Vagina (tissue), 2 donors: ENCODE measurements around the gene FAM25G. TPM values are rescaled to one million over a fixed set of nuclear protein-coding genes. Genes with fewer than 3 reads are reported as not detected.
A peak's percentile ranks its signal among the peaks of the same experiment; 100 is the strongest.

Source experiments
- DNase-seq, 2 donors: peaks; one replicate each; pipeline ENCODE4 v3.0.0-alpha.2; 2017; ENCODE audit errors: extremely low spot score in 2 of 2
- H3K27ac ChIP-seq: fragments of 200-600 bp; sonication (generic); one replicate; pipeline ENCODE4 v1.5.1; 2019
- H3K27me3 ChIP-seq: fragments of 200-600 bp; sonication (generic); one replicate; pipeline ENCODE4 v1.5.1; 2019
- H3K36me3 ChIP-seq, 2 donors: fragments of 200-600 bp; sonication (generic); one replicate each; pipeline ENCODE4 v1.5.1; 2017 to 2019
- H3K4me1 ChIP-seq: fragments of 200-600 bp; sonication (generic); one replicate; pipeline ENCODE4 v1.5.1; 2019
- H3K4me3 ChIP-seq, 2 donors: fragments of 200-600 bp; sonication (generic); 1 replicate in 1 of 2; 2 replicates in 1 of 2; pipeline ENCODE4 v1.5.1; 2016 to 2019
- H3K9me3 ChIP-seq: fragments of 200-600 bp; sonication (generic); one replicate; pipeline ENCODE4 v1.5.1; 2019
- CTCF ChIP-seq, 3 experiments: fragments of 450-650 bp in 2 of 3; fragments of 200-600 bp in 1 of 3; sonication (generic) in 1 of 3; IDR thresholded peaks; one replicate each; pipeline ENCODE4 v1.5.1; 2017 to 2019; ENCODE audit warnings: antibody characterized with exemption in 3 of 3, mild to moderate bottlenecking in 2 of 3, moderate library complexity in 2 of 3
- POLR2A ChIP-seq, 2 donors: fragments of 450-650 bp; IDR thresholded peaks; one replicate each; pipeline ENCODE4 v1.6.1; 2017; ENCODE audit warnings: antibody characterized with exemption in 2 of 2, mild to moderate bottlenecking in 2 of 2, moderate library complexity in 2 of 2
- POLR2AphosphoS5 ChIP-seq, 2 donors: sonication (generic); formaldehyde crosslinking; IDR thresholded peaks; one replicate each; pipeline ENCODE4 v1.9.0; 2017; ENCODE audit warnings: antibody characterized with exemption in 2 of 2, mild to moderate bottlenecking in 2 of 2, low read depth in 1 of 2; ENCODE audit not compliant: insufficient read depth in 1 of 2
- intact Hi-C: fragments of 100-400 bp; cut with DNase I; formaldehyde crosslinking; loops from one replicate; pipeline ENCODE4 v1.15.1; 2023
- total RNA-seq: library from RNA; depleted of rRNA; stranded (reverse); fragments of >200 nt; gene quantifications from one replicate; pipeline ENCODE4 v1.2.3, GENCODE V29; 2016

FAM25G gene
- total RNA-seq, 1 donor from 2014 or later, result not detected

GRCh38 chr10:47458466-47459154, 32.9 kb downstream of the FAM25G start:
- H3K27me3 ChIP-seq, result no peaks in the 10 kb centered on the region
- TF ChIP-seq POLR2AphosphoS5 (IDR thresholded peaks at IDR 0.05; ENCODE audit: insufficient read depth in 1 of 2, low read depth in 1 of 2) (no peak), POLR2A (IDR thresholded peaks at IDR 0.05) (no peak), CTCF (IDR thresholded peaks at IDR 0.05) (no peak)
- intact Hi-C loops, result no loop called here
- no peak overlapping the region for H3K27ac ChIP-seq
- H3K36me3 ChIP-seq, result no peaks in the 10 kb centered on the region
- no peak overlapping the region for H3K4me3 ChIP-seq
- H3K4me1 ChIP-seq, result no peaks in the 10 kb centered on the region
- DNase-seq, result peak in 1 of 2 donors; percentile 37
- H3K9me3 ChIP-seq, result no peaks in the 10 kb centered on the region

GRCh38 chr10:47457826-47458225, 33.7 kb downstream of the FAM25G start:
- no peaks in the 10 kb centered on the region for H3K27me3 ChIP-seq
- no peak for TF ChIP-seq CTCF (IDR thresholded peaks at IDR 0.05)
- no peak for TF ChIP-seq POLR2A (IDR thresholded peaks at IDR 0.05)
- no peak for TF ChIP-seq POLR2AphosphoS5 (IDR thresholded peaks at IDR 0.05; ENCODE audit: insufficient read depth in 1 of 2, low read depth in 1 of 2)

GRCh38 chr10:47457528-47457820, 34.0 kb downstream of the FAM25G start:
- no peak overlapping the region for H3K4me3 ChIP-seq
- TF ChIP-seq POLR2AphosphoS5 (IDR thresholded peaks at IDR 0.05; ENCODE audit: insufficient read depth in 1 of 2, low read depth in 1 of 2), result no peak
- TF ChIP-seq CTCF (IDR thresholded peaks at IDR 0.05), result no peak
- no peak for TF ChIP-seq POLR2A (IDR thresholded peaks at IDR 0.05)
- intact Hi-C loops, result no loop called here
- H3K27ac ChIP-seq, result no peak overlapping the region
- H3K27me3 ChIP-seq, result no peaks in the 10 kb centered on the region
- H3K36me3 ChIP-seq, result no peaks in the 10 kb centered on the region
- H3K9me3 ChIP-seq, result no peaks in the 10 kb centered on the region
- H3K4me1 ChIP-seq, result no peaks in the 10 kb centered on the region
- peak in 1 of 2 donors; percentile 29 for DNase-seq

More at GRCh38 chr10:47457826-47458225, 33.7 kb downstream of the FAM25G start:
- Histone ChIP-seq H3K4me1 (no peaks in the 10 kb centered on the region), H3K9me3 (no peaks in the 10 kb centered on the region), H3K27ac (no peak overlapping the region), H3K4me3 (no peak overlapping the region), H3K36me3 (no peaks in the 10 kb centered on the region)
- intact Hi-C loops, result no loop called here
- peak in 1 of 2 donors; percentile 44 for DNase-seq

- intact Hi-C loops, result no loop called here
- H3K36me3 ChIP-seq, result no peaks in the 10 kb centered on the region
Measured at GRCh38 chr10:47456794-47457527, 34.5 kb downstream of the FAM25G start.

More at GRCh38 chr10:47456794-47457527, 34.5 kb downstream of the FAM25G start:
- H3K9me3 ChIP-seq, result no peaks in the 10 kb centered on the region
- peak in 1 of 2 donors; percentile 75 for DNase-seq
- H3K27ac ChIP-seq, result no peak overlapping the region
- H3K4me3 ChIP-seq, result no peak overlapping the region
- H3K27me3 ChIP-seq, result no peaks in the 10 kb centered on the region
- no peaks in the 10 kb centered on the region for H3K4me1 ChIP-seq
- TF ChIP-seq POLR2A (IDR thresholded peaks at IDR 0.05) (no peak), POLR2AphosphoS5 (IDR thresholded peaks at IDR 0.05; ENCODE audit: insufficient read depth in 1 of 2, low read depth in 1 of 2) (no peak), CTCF (IDR thresholded peaks at IDR 0.05) (no peak)
